Hepatocyte (in vitro differentiated cells): ENCODE measurements around the gene FN1.

Experiments used
- CTCF ChIP-seq: fragments of 200-600 bp; sonication (generic); IDR thresholded peaks from 2 replicates; pipeline ENCODE4 v1.5.1; 2016; ENCODE audit warnings: antibody characterized with exemption, mild to moderate bottlenecking; ENCODE audit not compliant: poor library complexity
- EZH2 ChIP-seq: fragments of 200-600 bp; sonication (generic); IDR thresholded peaks from 2 replicates; pipeline ENCODE4 v1.6.1; 2016; ENCODE audit warnings: antibody characterized with exemption, mild to moderate bottlenecking, borderline replicate concordance

GRCh38 chr2:215332872-215333595 is 102.8 kb downstream of the FN1 start:
- no peak for TF ChIP-seq CTCF
- TF ChIP-seq EZH2 = no peak
